GM19238 (cell line): ENCODE measurements around the gene TMEM43.
"Not testable (repeated sequence)": the region's sequence is repeated elsewhere in the genome, so short reads cannot be mapped to it uniquely, and the experiment has no call there.

Source experiments
- DNase-seq: peaks from one replicate; pipeline ENCODE4 v3.0.0; 2011; ENCODE audit warnings: low spot score; ENCODE audit not compliant: insufficient read length

TMEM43 gene

GRCh38 chr3:14124615-14125192 lies at the start of gene TMEM43, which contains the start of gene CHCHD4:
Gene TMEM43, plus strand, starts transcription at chr3:14125052. Its CDS starts 142 bp downstream, at chr3:14125194.
Gene CHCHD4, minus strand, starts transcription at chr3:14124870. Its CDS starts 194 bp downstream, at chr3:14124676.
- DNase-seq: peak; percentile 98

DNA sequence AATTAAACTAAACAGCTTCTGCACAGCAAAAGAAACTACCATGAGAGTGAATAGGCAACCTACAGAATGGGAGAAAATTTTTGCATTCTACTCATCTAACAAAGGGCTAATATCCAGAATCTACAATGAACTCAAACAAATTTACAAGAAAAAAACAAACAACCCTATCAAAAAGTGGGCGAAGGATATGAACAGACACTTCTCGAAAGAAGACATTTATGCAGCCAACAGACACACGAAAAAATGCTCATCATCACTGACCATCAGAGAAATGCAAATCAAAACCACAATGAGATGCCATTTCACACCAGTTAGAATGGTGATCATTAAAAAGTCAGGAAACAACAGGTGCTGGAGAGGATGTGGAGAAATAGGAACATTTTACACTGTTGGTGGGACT lies 49.6 kb upstream of the TMEM43 start:
- DNase-seq: not testable (repeated sequence)

- no peak for DNase-seq
Observed at GRCh38 chr3:14077310-14077709, 47.5 kb upstream of the TMEM43 start.

- no peak for DNase-seq
Observed at GRCh38 chr3:14082108-14082657, 42.7 kb upstream of the TMEM43 start.

GRCh38 chr3:14087461-14087860 lies 37.4 kb upstream of the TMEM43 start:
- not testable (repeated sequence) for DNase-seq

DNA sequence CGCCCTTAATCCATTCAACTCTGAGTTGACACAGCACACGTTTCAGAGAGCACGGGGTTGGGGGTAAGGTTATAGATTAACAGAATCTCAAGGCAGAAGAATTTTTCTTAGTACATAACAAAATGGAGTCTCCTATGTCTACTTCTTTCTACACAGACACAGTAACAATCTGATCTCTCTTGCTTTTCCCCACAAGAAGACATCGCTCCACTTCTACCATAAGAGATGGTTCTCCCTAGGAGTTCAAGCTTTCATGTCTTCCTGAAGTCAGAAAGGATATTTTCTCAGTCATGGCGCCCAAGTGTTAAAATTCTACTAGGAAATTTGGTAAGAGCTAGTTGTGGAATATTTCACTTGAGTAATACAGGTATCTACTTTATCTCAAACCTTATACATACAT lies 32.9 kb upstream of the TMEM43 start:
- not testable (repeated sequence) for DNase-seq

DNA sequence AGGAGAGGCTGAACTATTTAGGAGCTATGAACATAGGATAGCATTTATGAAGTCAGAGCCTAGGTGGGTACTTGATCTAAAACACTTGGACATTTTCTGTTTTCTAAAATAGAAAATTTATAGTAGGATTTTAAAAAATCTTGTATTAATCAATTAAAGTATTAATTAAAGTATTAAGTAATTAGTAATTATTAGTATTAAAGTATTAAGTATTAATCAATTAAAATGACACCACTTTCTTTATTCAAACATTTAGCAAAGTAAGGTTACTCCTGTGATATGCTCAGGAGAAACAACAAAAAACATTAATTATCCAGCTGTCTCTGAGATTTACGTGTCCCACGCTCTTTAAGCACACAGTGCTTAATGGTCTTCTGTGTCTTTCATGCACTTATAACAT lies 32.4 kb upstream of the TMEM43 start:
- DNase-seq: no peak

- no peak for DNase-seq
Observed at GRCh38 chr3:14093831-14094230, 31.0 kb upstream of the TMEM43 start.

GRCh38 chr3:14096742-14097141 lies 28.1 kb upstream of the TMEM43 start:
- DNase-seq: no peak

DNA sequence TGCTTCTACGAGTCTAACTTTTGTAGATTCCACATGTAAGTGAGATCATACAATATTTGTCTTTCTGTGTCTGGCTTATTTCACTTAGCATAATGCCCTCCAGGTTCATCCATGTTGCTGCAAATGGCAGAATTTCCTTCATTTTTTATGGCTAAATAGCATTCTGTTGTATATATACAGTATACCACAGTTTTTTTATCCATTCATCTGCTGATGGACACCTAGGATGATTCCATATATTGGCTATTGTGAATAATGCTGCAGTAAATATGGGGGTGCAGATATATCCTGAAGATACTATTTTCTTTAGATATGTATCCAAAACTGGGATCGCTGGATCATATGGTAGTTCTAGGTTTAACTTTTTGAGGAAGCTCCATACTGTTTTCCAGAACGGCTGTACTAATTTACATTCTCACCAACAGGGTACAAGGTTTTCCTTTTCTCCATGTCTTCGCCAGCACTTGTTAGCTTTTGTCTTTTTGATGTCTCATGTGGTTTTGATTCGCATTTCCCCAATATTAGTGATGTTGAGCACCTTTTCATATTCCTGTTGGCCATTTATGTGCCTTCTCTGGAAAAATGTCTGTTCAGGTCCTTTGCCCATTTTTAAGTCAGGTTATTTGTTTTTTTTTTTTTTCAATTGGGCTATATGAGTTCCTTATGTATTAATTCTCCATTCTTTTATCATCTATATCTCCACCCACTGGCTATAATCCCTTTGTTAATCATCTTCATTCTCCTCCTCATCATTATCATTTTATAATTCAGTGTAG lies 27.0 kb upstream of the TMEM43 start:
- no peak for DNase-seq

- not testable (repeated sequence) for DNase-seq
Observed at GRCh38 chr3:14109821-14110220, 15.0 kb upstream of the TMEM43 start.

DNA sequence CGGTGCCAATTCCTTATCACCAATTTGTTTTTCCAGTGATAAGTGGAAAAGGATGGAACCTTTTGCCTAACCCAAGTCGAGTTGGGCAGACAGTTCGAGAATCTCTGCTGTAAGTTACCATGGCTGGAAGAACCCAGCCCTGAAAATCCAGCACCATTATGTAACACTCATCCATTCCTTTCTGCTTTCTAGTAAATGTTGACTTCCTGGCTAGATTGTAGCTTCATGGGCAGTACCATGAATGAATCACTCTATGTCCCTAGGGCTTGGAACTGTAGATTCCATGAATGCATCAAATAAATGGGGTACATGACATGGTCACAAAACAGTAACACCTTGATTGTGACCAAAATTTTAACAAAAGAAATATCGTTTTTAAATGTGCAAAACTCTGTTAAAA lies 14.2 kb upstream of the TMEM43 start:
- DNase-seq: no peak

DNA sequence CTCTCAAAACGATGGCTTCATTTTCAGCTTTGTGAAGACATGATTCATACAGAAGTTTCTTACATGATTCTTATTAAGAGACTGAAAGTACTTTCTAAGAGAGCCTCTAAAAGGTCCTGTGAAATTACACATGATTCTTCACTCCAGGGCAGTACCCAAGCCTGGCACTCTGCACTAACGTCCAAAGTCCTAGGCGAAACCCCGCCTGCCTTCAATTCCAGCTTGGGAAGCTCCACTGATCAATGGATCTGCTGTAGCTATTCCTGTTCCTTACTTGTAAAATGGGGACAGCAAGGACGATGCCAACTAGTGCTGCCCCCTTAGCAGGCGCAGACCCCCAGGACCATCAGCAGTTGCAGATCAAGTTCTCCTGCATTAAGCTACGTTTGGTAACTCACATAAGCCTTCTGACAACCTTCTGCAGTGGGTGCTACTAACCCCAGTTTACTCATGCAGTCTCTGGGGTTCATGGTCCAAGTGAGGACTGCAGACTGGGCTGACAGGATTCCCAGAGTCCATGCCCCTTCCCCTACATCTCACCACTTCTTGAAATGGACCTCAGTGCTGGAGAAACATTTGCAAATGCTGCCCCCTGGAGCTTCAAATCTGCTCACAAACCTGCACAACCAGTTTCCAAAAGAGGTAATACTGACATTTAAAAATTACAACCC lies 10.8 kb upstream of the TMEM43 start:
- DNase-seq: no peak

DNA sequence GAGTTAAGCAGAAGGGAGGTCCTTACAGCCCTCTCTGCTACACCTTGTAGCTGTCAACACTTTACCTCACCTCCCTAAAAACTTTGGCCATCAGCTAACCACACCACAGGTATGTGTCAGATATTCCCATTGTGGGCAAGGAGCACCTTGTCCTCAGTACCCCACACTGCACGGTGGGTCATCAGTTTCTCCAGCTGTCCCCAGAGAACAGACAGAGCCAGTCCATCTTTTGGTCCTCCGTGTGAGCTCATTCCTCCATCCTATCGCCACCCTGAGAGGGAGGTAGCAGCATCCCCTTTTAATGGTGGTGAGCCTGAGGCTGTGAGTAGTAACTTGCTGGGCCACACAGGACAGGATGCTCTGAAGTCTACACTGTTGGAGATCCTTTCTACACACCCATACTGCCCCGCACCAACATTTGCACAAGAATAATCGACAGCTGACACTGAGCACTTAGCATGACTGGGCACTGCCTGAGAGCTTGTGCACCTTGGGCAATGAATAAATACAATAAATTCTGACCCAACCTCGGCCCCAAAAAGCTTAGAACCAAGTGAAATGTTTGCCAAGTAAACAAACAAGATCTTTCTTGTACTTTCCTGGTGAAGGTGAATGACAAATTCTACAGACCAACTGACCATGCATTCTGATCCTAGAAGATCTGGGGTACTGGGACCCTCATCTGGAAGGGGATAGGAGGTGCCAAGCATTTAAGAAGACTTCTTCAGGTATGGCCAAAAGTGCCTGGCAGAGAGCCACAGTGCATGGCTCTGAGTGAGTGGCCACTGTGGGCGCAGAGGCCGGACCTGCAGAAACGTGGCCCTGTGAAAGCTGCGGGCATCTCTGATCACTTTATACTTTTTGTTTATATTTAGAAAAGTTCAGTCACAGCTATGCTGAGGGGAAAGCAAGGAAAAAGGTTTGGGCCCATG lies 7.1 kb upstream of the TMEM43 start:
- no peak for DNase-seq

DNA sequence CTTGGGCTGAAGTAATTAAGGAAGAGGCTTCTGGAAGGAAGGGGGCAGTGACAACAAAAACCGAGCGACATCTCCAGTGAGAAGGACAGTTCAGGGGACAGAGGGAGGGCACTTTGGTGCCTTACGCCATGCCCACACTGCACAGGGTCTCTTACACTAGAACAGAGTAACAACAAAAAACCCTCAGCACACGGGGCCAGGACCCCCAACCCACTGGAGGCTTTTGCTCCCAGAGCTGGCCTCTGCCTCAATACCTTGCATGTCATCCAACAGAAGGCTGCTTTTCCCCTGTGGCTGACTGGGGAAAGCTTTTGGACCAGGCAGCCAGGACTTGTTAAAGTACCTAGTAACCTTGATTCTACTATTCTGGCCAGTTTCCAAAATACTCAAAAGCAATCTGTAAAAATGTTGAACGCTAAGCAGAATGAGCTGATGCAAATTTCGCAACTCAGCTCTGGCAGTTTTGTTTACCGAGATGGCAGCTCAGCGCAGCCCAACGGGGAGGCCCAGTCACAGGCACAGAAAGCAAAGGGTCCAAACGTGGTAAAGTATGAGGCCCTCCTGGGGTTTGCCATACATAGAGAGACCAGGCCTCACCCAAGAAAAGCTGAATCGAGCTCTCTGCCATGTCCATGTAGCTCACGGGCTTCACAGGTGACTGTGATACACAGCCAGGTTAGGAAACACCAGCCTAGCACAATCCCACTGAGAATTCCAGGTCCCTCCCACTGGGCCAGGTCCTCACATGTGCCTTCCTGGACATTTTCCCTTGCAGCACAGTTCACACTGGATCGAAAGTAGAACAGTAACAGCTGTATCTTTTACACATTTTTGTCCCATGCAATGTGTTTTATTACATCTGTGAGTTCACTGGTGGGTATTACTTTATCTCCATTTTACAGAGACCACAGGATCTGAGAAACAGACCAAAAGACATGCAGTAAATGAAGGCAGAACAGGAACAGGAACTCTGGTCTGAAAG lies 6.2 kb upstream of the TMEM43 start:
- no peak for DNase-seq

- no peak for DNase-seq
Observed at GRCh38 chr3:14119651-14120050, 5.2 kb upstream of the TMEM43 start.

DNA sequence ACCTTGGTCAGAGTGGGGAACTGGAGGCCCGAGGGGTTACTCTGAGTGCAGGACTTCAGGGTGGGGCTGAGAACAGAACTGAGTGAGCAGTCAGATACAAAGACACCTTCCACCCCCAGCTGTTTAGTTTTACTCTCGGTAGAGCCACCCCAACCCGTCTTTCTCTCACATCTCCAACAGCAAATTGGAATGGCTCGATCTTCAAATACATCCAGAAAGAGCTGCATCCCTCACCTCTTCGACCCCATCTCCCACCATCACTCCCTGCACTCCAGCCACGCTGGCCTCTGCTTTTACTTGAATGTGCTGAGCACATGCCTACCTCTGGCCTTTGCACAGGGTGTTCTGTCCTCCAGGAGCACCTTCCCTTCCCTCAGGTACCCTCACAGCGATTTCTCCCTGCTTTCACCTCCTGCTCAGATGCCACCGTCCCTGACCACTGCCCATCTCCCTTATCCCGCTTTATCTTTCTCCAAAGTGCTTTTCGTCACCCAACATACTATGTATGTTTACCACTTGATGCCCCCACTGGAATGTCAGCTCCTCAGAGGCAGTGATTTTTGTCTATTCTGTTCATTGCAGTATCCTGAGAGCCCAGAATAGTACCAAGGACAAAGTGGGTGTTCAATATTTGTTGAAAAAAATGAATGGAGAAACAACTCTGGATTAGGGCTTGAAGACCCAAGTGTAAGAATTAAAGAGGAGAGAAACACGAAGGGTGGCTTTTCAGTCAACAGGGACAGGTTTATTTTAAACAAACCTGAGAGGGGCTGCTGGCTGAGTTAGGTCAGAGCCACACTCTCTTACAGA lies 4.5 kb upstream of the TMEM43 start:
- DNase-seq: no peak

- DNase-seq: not testable (repeated sequence)
Observed at GRCh38 chr3:14120921-14121448, 3.9 kb upstream of the TMEM43 start.

- DNase-seq: no peak
Observed at GRCh38 chr3:14121859-14122258, 3.0 kb upstream of the TMEM43 start.
